Gastrocnemius medialis (tissue), 4 donors: Measurements from ENCODE around the gene CHN2. TPM values are rescaled to one million over a fixed set of nuclear protein-coding genes. Genes with fewer than 3 reads are reported as not detected.

Experiments used
- ATAC-seq, 2 donors: fragments of 150-250 bp; one replicate each; pipeline ENCODE4 v1.9.1; 2016
- DNase-seq, 2 donors: peaks; one replicate each; pipeline ENCODE4 v3.0.0-alpha.2; 2019
- H3K27ac ChIP-seq, 4 donors: fragments of 200-600 bp; sonication (generic); 1 replicate in 1 of 4; 2 replicates in 3 of 4; pipeline ENCODE4 v1.5.1; 2016 to 2018; ENCODE audit warnings: mild to moderate bottlenecking in 2 of 4, moderate library complexity in 1 of 4
- H3K27me3 ChIP-seq, 3 donors: fragments of 200-600 bp; sonication (generic) in 2 of 3; 1 replicate in 1 of 3; 2 replicates in 2 of 3; pipeline versions ENCODE4 v1.5.1 to v1.6.0; 2016 to 2019; ENCODE audit warnings: mild to moderate bottlenecking in 1 of 3, moderate library complexity in 1 of 3
- H3K36me3 ChIP-seq, 2 donors: fragments of 200-600 bp; sonication (generic) in 1 of 2; one replicate each; pipeline ENCODE4 v1.5.1; 2017 to 2018
- H3K4me1 ChIP-seq, 2 donors: fragments of 200-600 bp; sonication (generic) in 1 of 2; one replicate each; pipeline ENCODE4 v1.5.1; 2016 to 2017; ENCODE audit warnings: mild to moderate bottlenecking in 2 of 2
- H3K4me3 ChIP-seq, 4 donors: fragments of 200-600 bp; sonication (generic) in 3 of 4; 1 replicate in 1 of 4; 2 replicates in 3 of 4; pipeline ENCODE4 v1.5.1; 2016 to 2019; ENCODE audit warnings: mild to moderate bottlenecking in 2 of 4
- H3K9me3 ChIP-seq, 3 donors: fragments of 200-600 bp; sonication (generic) in 2 of 3; 1 replicate in 1 of 3; 2 replicates in 2 of 3; pipeline ENCODE4 v1.5.1; 2016 to 2019
- POLR2A ChIP-seq, 2 donors: fragments of 450-650 bp; IDR thresholded peaks; one replicate each; pipeline ENCODE4 v1.6.1; 2017; ENCODE audit warnings: antibody characterized with exemption in 2 of 2, mild to moderate bottlenecking in 2 of 2, moderate library complexity in 2 of 2
- in situ Hi-C, 4 donors: fragments of 200-750 bp; cut with MboI; loops; one replicate each; pipeline versions ENCODE4 v1.15.0 to v1.8.0; 2017; ENCODE audit warnings: low sequenced_read_pairs in 4 of 4
- intact Hi-C: fragments of 100-400 bp; cut with DNase I; formaldehyde crosslinking; loops from one replicate; pipeline ENCODE4 v1.15.1; 2023; ENCODE audit warnings: low total_unique reads
- total RNA-seq, 4 donors: library from RNA; depleted of rRNA; stranded (reverse); fragments of >200 nt; gene quantifications; one replicate each; pipeline versions ENCODE4 v1.1.0 to v1.2.3, GENCODE V29; 2016
- TF ChIP-seq, protein P1 (sequence below), 5 experiments: fragments of 450-650 bp in 3 of 5; fragments of 200-600 bp in 2 of 5; sonication (generic) in 2 of 5; IDR thresholded peaks in 4 of 5; conservative IDR thresholded peaks in 1 of 5; 1 replicate in 4 of 5; 2 replicates in 1 of 5; pipeline ENCODE4 v1.5.1; 2016 to 2019; ENCODE audit warnings: antibody characterized with exemption in 5 of 5, mild to moderate bottlenecking in 3 of 5, moderate library complexity in 3 of 5

CHN2 gene
- total RNA-seq, 4 donors from 2014 or later: 5.9 to 11.3 (median 8.2) TPM

DNA sequence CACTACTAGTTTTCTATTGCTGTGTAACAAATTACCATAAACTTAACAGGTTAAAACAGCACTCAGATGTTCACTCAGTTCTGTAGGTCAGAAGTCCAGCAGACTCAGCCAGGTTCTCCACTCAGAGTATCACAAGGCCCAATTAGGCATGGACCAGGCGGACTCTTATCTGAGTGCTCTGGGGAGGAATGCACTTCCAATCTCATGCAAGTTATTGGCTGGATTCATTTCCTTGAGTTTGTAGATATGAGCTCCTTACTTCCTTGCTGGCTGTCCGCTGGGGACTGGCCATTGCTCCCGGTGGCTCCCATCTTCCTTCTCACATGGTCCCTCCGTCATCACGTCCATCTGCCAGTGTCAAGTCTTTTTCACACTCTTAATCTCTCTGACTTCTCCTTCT, 232.0 kb downstream of the CHN2 start:
- DNase-seq: no peak
- ATAC-seq: no peak
- no peak overlapping the region for H3K27ac ChIP-seq
- H3K27me3 ChIP-seq: no peaks in the 10 kb centered on the region
- intact Hi-C loops: no loop called here
- H3K4me1 ChIP-seq: no peaks in the 10 kb centered on the region
- in situ Hi-C loops: no loop called here
- H3K36me3 ChIP-seq: no peaks in the 10 kb centered on the region
- TF ChIP-seq POLR2A (IDR thresholded peaks at IDR 0.05): no peak
- TF ChIP-seq, protein P1, sequence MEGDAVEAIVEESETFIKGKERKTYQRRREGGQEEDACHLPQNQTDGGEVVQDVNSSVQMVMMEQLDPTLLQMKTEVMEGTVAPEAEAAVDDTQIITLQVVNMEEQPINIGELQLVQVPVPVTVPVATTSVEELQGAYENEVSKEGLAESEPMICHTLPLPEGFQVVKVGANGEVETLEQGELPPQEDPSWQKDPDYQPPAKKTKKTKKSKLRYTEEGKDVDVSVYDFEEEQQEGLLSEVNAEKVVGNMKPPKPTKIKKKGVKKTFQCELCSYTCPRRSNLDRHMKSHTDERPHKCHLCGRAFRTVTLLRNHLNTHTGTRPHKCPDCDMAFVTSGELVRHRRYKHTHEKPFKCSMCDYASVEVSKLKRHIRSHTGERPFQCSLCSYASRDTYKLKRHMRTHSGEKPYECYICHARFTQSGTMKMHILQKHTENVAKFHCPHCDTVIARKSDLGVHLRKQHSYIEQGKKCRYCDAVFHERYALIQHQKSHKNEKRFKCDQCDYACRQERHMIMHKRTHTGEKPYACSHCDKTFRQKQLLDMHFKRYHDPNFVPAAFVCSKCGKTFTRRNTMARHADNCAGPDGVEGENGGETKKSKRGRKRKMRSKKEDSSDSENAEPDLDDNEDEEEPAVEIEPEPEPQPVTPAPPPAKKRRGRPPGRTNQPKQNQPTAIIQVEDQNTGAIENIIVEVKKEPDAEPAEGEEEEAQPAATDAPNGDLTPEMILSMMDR (IDR thresholded peaks at IDR 0.05 in 4 of 5, conservative IDR thresholded peaks at IDR 0.05 in 1 of 5): no peak
- H3K9me3 ChIP-seq: no peaks in the 10 kb centered on the region
- H3K4me3 ChIP-seq: no peak overlapping the region

DNA sequence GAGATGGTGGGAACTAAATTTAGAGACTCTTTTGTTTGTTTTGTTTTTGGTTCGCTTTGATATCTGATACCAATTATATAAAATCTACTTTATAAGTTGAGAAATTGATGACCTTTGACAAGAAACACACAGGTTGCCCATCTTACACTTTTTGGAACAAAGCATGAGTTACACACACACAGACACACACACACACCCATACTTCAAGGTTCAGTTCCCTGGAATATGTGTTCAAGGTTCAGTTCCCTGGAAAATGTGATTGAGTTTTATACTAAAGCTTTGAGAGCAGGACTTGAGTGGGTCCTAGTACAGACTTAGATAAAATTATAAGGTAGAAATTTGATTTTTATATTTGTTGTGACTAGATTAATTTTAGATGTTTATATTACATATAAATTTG, 234.8 kb downstream of the CHN2 start:
- ATAC-seq (no peak), DNase-seq (no peak)
- H3K36me3 ChIP-seq: no peaks in the 10 kb centered on the region
- intact Hi-C loops (no loop called here), in situ Hi-C loops (no loop called here)
- H3K4me3 ChIP-seq: no peak overlapping the region
- H3K27ac ChIP-seq: no peak overlapping the region
- TF ChIP-seq, protein P1 (IDR thresholded peaks at IDR 0.05 in 4 of 5, conservative IDR thresholded peaks at IDR 0.05 in 1 of 5): no peak
- no peak for TF ChIP-seq POLR2A (IDR thresholded peaks at IDR 0.05)
- no peaks in the 10 kb centered on the region for H3K4me1 ChIP-seq
- no peaks in the 10 kb centered on the region for H3K9me3 ChIP-seq
- H3K27me3 ChIP-seq: no peaks in the 10 kb centered on the region

DNA sequence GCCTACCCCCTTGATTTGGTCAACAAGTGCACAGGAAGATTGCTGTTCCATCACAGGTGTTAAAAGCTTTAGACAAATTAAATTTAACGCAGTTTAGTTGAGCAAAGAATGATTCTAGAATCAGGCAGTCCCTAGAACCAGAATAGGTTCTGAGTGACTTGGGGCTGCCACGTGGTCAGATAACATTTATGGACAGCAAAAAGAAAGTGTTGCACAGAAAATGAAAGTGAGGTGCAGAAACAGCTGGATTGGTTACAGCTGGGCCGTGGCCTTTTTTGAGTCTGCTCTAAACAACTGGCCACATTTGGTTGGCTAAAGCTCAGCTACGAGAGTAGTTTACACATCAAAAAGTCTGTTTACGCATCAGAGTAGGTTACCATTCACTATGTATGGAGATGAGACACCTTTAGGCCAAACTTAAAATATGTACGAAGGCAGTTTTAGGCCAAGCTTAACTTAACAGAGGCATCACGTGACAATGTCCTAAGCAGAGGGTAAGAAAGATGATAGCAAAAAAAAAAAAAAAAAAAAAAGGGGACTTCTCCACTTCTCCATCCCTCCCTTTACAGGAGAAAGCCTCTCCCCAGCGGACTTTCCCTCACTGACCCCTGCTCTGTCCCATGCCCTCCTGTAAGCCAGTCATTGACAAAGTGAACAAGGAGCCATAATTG, 235.8 kb downstream of the CHN2 start:
- no peak for TF ChIP-seq POLR2A (IDR thresholded peaks at IDR 0.05)
- TF ChIP-seq, protein P1 (IDR thresholded peaks at IDR 0.05 in 4 of 5, conservative IDR thresholded peaks at IDR 0.05 in 1 of 5): no peak
- no peak overlapping the region for H3K4me3 ChIP-seq
- H3K27me3 ChIP-seq: no peaks in the 10 kb centered on the region
- ATAC-seq: no peak
- no peak for DNase-seq
- in situ Hi-C loops (no loop called here), intact Hi-C loops (no loop called here)
- no peaks in the 10 kb centered on the region for H3K9me3 ChIP-seq
- no peak overlapping the region for H3K27ac ChIP-seq
- H3K4me1 ChIP-seq: no peaks in the 10 kb centered on the region
- no peaks in the 10 kb centered on the region for H3K36me3 ChIP-seq

DNA sequence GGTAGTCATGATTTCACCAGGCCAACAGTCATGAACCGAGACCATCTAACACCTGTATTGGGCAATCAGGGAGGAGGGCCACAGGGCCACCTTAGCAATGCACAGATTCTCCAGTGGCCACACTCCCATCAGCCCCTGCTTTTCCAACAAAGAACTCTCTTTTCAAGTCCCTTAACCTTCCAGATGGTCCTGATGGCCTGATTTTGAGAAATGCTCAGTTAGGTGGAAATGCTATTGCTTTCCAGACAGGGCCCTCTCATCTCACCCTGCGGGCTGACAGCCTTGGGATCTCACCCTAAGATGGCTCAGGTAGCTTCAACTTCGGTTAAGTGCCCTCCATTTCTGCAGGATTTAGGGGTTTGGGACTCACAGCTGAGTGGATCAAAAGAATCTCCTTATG, 237.1 kb downstream of the CHN2 start:
- intact Hi-C loops: no loop called here
- no peak for DNase-seq

More for the DNA sequence above, 237.1 kb downstream of the CHN2 start:
- TF ChIP-seq, protein P1 (IDR thresholded peaks at IDR 0.05 in 4 of 5, conservative IDR thresholded peaks at IDR 0.05 in 1 of 5): no peak
- no peak for TF ChIP-seq POLR2A (IDR thresholded peaks at IDR 0.05)
- in situ Hi-C loops: no loop called here
- H3K36me3 ChIP-seq: no peaks in the 10 kb centered on the region
- H3K9me3 ChIP-seq: no peaks in the 10 kb centered on the region
- no peak for ATAC-seq
- H3K27me3 ChIP-seq: no peaks in the 10 kb centered on the region
- no peaks in the 10 kb centered on the region for H3K4me1 ChIP-seq
- no peak overlapping the region for H3K4me3 ChIP-seq
- no peak overlapping the region for H3K27ac ChIP-seq
